HEK293 (cell line): ENCODE measurements around the gene LUZP2.

ENCODE experiments used
- MYNN ChIP-seq: fragments of 450-650 bp; formaldehyde crosslinking; IDR thresholded peaks from 2 replicates; pipeline ENCODE4 v1.5.1; 2016; ENCODE audit warnings: missing biosample characterization, missing genetic modification characterization, borderline replicate concordance
- ZNF302 ChIP-seq: fragments of 450-650 bp; formaldehyde crosslinking; IDR thresholded peaks from 2 replicates; pipeline ENCODE4 v1.5.1; 2016; ENCODE audit warnings: missing biosample characterization, missing genetic modification characterization, low read depth
- ZNF654 ChIP-seq: fragments of 450-650 bp; formaldehyde crosslinking; IDR thresholded peaks from 2 replicates; pipeline ENCODE4 v1.5.1; 2016; ENCODE audit warnings: low read depth, missing biosample characterization, missing genetic modification characterization
- ZNF792 ChIP-seq: fragments of 450-650 bp; formaldehyde crosslinking; IDR thresholded peaks from 2 replicates; pipeline ENCODE4 v1.5.1; 2016; ENCODE audit warnings: missing biosample characterization, missing genetic modification characterization
- TF ChIP-seq, protein P1 (sequence below): fragments of 450-650 bp; formaldehyde crosslinking; IDR thresholded peaks from 2 replicates; pipeline ENCODE4 v1.5.1; 2016; ENCODE audit warnings: missing biosample characterization, missing genetic modification characterization
- TF ChIP-seq, protein P2 (sequence below): fragments of 450-650 bp; formaldehyde crosslinking; IDR thresholded peaks from 2 replicates; pipeline ENCODE4 v1.5.1; 2017; ENCODE audit warnings: missing biosample characterization, missing genetic modification characterization
- TF ChIP-seq, protein P3 (sequence below): fragments of 450-650 bp; formaldehyde crosslinking; IDR thresholded peaks from 2 replicates; pipeline ENCODE4 v1.5.1; 2016; ENCODE audit warnings: missing biosample characterization, missing genetic modification characterization, low read depth

DNA sequence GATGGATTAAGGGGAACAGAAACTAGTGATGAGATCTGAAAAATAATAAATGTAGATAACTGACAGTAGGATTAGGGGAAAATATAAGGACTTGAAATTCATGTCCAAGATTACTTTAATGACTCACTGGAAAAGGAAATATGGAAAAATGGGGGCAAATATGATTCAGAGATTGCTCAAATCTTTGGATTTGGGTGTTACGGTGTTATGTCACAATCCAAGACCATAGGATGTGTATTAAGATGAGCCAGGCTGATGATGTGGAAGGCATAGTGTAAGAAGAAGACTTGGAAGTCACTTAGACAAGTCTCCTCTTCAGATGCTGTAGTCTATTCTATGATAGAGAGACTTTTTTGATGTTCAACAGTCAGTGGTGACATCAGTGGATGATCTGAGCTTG lies 323.7 kb downstream of the LUZP2 start:
- TF ChIP-seq, protein P1, sequence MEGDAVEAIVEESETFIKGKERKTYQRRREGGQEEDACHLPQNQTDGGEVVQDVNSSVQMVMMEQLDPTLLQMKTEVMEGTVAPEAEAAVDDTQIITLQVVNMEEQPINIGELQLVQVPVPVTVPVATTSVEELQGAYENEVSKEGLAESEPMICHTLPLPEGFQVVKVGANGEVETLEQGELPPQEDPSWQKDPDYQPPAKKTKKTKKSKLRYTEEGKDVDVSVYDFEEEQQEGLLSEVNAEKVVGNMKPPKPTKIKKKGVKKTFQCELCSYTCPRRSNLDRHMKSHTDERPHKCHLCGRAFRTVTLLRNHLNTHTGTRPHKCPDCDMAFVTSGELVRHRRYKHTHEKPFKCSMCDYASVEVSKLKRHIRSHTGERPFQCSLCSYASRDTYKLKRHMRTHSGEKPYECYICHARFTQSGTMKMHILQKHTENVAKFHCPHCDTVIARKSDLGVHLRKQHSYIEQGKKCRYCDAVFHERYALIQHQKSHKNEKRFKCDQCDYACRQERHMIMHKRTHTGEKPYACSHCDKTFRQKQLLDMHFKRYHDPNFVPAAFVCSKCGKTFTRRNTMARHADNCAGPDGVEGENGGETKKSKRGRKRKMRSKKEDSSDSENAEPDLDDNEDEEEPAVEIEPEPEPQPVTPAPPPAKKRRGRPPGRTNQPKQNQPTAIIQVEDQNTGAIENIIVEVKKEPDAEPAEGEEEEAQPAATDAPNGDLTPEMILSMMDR (tag by site-specific recombination), result no peak
- TF ChIP-seq ZNF792 (tag by site-specific recombination) (no peak), MYNN (no peak), ZNF302 (tag by site-specific recombination) (no peak), ZNF654 (tag by site-specific recombination) (no peak)
- TF ChIP-seq, protein P2, sequence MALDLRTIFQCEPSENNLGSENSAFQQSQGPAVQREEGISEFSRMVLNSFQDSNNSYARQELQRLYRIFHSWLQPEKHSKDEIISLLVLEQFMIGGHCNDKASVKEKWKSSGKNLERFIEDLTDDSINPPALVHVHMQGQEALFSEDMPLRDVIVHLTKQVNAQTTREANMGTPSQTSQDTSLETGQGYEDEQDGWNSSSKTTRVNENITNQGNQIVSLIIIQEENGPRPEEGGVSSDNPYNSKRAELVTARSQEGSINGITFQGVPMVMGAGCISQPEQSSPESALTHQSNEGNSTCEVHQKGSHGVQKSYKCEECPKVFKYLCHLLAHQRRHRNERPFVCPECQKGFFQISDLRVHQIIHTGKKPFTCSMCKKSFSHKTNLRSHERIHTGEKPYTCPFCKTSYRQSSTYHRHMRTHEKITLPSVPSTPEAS, result no peak
- TF ChIP-seq, protein P3, sequence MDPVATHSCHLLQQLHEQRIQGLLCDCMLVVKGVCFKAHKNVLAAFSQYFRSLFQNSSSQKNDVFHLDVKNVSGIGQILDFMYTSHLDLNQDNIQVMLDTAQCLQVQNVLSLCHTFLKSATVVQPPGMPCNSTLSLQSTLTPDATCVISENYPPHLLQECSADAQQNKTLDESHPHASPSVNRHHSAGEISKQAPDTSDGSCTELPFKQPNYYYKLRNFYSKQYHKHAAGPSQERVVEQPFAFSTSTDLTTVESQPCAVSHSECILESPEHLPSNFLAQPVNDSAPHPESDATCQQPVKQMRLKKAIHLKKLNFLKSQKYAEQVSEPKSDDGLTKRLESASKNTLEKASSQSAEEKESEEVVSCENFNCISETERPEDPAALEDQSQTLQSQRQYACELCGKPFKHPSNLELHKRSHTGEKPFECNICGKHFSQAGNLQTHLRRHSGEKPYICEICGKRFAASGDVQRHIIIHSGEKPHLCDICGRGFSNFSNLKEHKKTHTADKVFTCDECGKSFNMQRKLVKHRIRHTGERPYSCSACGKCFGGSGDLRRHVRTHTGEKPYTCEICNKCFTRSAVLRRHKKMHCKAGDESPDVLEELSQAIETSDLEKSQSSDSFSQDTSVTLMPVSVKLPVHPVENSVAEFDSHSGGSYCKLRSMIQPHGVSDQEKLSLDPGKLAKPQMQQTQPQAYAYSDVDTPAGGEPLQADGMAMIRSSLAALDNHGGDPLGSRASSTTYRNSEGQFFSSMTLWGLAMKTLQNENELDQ (tag by site-specific recombination), result no peak
